ENCODE data around the gene ANKRD28. TPM values are rescaled to one million over a fixed set of nuclear protein-coding genes. Genes with fewer than 3 reads are reported as not detected.
"Not testable (repeated sequence)": the region's sequence is repeated elsewhere in the genome, so short reads cannot be mapped to it uniquely, and the experiment has no call there.

The ANKRD28 gene
- total RNA-seq, 1 donor from 2014 or later = 53.6 TPM

DNA sequence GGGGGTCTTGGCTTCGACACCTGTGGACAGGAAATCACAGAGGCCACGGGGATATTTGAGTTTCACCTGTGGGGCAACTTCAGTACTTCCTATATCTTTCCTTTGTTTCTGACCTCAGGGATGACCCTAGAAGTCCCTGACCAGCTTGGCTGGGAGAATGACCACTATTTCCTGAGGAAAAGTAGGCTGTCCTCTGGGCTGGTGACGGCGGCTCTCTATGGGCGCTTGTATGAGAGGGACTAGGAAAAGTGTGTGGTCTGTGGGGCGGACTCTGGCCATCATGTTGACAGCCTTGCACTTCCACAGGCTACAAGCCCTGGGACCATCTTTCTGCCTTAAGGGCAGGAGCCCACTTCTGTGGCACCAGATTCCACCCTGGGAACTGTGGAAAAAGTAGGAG lies 152.5 kb downstream of the ANKRD28 start:
- intact Hi-C loops (cut with micrococcal nuclease) = loop anchor here (5.0 kb wide), 1 partner anchor 37 kb away; no protein-coding TSS in a partner anchor

DNA sequence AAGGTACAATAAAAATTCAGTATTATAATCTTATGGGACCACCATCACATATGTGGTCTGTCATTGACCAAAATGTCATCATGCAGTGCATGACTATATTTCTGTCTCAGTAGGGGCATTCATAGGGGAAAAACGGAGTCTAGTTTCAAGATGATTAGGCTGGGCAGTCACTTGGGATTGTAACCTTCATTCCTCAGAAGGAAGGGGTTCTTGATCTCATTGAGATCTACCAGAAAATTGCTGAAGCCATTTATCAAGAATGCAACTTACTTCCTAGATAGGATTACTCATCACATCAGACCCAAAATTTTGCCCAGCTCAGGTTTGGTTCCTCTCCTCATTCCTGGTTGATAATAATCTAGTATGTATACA lies 158.9 kb downstream of the ANKRD28 start:
- intact Hi-C loops (cut with micrococcal nuclease) = no loop called here

DNA sequence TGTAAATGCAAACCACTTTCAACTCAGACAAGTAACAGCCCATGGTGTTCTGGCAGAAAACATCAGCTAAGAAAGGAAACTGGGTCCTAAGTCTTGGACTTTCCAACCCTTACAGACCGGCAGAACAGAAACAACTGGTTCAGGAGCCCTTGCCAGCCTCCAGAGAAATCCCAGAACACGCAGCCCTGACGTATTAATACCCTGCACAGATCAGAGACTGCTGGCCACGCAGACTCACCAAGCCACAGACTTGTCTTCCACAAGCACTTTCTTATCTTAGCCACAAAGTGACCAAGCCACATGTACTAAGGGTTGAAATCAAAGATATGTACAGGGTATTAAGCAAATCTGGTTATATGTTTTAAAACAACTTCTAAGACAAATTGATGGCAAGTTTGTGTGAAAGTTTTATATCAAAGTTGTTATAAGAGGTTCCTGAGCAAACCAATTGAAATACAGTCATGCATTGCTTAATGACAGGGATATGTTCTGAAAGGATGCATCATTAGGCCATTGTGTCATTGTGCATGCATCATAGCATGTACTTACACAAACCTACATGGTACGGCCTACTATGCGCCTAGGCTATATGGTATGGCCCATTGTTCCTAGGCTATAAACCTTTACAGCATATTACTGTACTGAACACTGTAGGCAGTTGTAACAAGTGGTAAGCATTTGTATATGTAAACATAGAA lies 159.4 kb downstream of the ANKRD28 start:
- intact Hi-C loops (cut with micrococcal nuclease) = no loop called here

DNA sequence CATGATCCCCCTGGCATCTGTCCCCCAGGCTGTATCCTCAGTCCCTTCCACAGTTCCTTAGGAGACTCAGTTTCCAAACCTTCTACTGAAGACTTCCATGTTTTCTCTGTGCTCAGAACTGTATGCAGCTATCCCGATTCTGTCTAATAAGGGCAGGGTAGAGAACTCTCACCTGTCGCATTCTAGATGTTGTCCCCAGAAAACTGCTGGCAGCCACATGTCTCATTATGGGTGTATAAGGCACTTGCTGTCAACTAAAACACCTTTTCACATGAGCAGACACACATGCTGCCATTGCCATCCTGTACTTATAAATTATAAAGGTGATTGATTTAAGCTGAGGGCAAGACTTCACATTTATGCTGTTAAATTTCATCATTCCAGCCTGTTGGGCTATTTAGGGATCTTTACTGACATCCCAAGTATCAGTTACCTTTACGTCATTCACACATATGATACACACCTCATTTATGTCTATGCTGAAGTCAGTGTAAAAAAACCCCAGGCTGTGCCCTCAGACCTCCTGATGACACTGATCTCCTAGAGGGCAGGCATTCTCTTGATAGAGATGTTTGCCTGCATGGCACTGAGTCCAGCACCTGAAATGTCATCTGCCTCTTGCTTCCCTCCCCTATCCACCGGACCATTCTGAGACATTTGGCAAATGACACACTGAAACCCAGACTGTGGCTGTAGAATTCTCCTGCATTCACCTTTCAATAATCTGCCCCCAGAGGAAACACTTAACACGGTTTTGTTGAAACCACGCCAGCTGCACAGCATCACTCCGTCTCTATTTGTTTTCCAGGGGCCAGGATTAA lies 160.4 kb downstream of the ANKRD28 start:
- intact Hi-C loops (cut with micrococcal nuclease) = no loop called here

DNA sequence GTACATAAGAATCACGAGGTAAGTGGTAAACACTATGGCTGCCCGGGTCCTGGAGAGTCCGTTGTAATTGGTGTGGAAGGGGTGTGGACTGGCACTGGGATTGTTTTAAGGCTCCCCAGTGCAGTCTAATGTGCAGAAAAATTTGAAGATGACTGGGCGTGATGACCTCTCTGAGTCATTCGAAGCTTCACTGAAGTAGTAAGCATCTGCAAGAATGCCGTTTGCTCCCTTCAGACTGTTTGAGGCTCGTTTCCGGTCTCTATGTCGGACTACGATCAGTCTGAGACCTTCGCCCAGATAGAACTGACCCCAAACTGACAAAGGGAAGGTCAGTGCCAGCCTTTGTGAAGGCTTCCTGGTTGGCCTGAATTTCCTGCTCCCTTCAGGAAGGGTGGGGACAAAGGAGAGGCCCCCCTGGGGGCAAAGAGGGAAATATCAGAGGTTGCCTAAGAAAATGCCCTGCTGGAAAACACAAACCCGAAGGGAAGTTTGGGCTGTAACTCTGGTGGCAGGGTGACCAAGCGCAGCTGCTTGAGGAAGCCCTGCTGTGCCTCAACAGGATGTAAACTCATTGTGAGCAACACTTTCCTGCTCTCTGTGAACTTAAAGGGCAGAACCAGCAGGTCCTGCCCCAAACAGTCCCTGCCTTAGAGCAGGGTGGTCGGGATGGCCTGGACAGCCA lies 161.6 kb downstream of the ANKRD28 start:
- intact Hi-C loops (cut with micrococcal nuclease) = loop anchor here (1.0 kb wide), 2 partner anchors 11 to 31 kb away; no protein-coding TSS in a partner anchor

DNA sequence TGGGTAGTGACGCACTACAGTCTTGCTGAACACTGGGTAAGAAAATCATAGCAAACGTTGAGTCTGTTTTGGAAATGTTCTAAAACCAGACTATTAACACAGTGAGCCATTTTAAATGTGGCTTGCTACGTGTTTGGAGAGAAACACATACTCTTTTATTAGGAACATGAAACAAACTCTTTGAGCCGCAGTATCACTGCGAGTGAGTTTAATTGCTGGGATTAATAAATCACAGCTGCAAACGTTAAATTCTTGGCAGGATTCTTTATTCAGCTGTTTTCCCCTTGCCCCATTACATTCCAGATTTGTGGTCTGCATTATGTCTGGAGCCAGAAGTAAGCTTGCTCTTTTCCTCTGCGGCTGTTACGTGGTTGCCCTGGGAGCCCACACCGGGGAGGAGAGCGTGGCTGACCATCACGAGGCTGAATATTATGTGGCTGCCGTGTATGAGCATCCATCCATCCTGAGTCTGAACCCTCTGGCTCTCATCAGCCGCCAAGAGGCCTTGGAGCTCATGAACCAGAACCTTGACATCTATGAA lies 162.6 kb downstream of the ANKRD28 start:
- intact Hi-C loops (cut with micrococcal nuclease) = no loop called here

DNA sequence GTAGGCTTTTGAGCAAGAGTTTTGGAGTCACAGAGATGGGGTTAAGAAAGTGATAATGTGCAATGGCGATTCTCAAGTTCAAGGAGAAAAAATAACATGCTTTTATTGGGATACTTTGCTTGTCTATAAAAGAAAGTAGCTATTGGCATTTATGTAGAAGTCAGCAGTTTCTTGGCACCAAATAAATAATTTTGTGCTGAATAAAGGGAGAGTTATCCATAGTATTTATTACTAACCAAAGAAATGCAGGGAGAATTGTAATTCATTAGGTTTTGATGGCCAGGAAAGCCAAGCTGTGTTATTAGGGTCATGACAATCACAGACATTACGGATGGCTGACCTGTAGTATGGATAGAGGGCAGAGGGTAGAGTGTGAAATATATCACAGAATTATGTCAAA lies 163.1 kb downstream of the ANKRD28 start:
- intact Hi-C loops (cut with micrococcal nuclease) = loop anchor here (5.0 kb wide), 1 partner anchor 318 kb away; no protein-coding TSS in a partner anchor

DNA sequence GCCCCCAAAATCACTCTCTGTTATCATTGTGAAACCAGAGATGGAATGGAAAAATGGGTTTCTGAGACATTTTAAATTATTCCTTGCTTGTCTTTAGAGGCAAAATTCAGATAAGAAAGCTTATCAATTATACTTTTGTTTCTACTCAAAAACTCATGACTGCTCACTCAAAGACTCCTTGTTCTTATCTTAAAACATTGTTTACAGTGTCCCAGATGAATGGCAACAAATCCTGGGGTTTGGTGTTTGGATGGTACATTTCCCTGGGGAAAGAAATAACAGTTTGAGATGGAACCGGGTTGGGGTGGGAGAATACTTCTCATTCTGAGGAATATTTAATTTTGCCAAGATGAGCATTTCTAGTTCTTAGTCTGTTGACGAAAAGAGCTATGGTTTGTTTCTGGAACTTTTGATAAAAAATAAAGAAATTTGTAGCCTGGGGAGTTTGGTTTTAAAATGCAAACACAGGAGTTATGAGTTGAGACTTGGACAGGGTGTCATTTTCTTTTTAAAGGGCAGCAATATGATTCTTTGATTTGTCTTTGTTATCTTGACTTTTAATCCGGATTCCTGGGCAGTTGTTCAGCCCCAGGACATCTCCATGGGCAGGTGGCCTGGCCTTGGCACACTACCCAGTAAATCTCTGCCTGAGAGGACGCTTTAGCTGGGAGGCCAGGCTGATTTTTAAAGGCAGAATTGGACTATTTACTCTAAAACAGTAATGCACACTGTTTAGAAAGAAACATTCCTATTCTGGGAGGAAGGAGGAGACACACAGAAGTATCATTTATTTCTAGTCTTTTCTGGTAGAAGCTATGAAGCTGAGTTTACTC lies 163.8 kb downstream of the ANKRD28 start:
- intact Hi-C loops (cut with micrococcal nuclease) = loop anchor here (5.0 kb wide), 1 partner anchor 318 kb away; no protein-coding TSS in a partner anchor

DNA sequence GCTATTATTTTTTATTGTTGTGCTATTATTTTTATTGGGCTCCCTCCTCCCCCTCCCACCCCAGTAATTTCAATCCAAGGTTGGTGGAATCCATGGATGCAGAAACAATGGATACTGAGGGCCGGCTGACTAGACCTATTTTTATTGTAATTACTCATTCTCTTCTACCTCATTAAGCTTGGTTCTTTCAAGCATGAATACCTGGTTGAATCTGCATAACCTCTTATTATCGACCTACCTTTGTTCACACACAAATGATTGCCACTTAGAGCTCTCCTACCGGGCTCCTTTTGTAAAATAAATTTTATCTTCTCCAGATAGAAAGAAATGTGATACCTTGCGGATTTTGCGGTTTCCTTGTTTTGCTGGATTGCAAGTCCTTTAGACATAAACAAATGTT lies 164.6 kb downstream of the ANKRD28 start:
- intact Hi-C loops (cut with micrococcal nuclease) = loop anchor here (5.0 kb wide), 1 partner anchor 319 kb away; no protein-coding TSS in a partner anchor

DNA sequence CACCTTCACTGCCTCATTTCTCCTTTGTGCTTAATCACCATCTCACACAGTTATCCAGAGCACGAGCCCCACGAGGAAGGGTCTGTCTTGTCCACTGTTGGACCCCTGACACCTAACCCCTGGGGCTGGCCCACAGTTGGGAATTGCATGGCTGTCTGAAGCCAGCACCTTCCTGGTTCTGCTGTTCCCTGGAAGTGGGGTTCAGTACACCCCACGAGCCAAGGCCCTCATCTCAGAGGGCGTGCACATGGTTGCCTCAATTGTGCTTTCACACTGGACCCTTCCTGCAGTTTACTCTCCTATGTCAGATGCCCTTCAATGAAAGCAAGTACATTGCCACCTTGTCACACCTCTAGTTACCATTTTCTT lies 165.6 kb downstream of the ANKRD28 start:
- intact Hi-C loops (cut with micrococcal nuclease) = loop anchor here (5.0 kb wide), 1 partner anchor 320 kb away; no protein-coding TSS in a partner anchor

DNA sequence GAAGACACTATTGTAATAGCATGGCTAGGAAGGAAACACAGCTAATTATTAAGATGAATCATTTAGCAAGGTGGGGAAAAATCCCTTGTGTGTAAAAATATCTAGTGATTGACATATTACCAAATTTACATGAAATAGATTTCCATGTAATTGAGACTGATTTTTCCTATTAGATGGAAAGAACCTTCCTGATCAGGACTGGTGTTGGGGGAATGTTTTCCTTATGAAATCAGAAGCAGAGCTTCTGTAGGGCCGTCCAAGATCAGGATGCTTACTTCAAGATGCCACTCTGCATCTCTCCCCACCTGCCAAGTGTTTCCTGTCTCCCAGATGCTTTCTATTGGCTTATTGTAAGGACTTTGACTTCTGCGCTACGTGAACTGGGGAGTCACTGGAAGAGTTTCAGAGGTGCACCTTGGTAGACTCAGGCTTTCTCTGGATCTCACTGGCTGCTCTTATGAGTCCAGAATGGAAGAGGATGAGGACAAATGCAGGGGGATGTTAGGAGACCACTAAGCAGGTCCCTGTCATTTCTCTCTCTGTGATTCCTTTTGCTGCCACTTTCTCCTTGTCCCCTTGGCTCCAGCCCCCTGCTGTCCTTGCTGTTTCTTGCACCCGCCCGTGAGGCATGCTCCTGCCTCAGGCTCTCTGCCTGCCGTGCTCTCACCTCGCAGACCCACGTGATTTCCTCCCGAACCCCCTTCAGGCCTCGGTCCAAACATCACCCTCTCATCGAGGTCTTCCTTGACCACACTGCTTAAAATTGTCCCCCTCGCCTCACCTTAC lies 166.2 kb downstream of the ANKRD28 start:
- intact Hi-C loops (cut with micrococcal nuclease) = loop anchor here (2.0 to 5.0 kb wide), 2 partner anchors 15 to 321 kb away; no protein-coding TSS in a partner anchor

DNA sequence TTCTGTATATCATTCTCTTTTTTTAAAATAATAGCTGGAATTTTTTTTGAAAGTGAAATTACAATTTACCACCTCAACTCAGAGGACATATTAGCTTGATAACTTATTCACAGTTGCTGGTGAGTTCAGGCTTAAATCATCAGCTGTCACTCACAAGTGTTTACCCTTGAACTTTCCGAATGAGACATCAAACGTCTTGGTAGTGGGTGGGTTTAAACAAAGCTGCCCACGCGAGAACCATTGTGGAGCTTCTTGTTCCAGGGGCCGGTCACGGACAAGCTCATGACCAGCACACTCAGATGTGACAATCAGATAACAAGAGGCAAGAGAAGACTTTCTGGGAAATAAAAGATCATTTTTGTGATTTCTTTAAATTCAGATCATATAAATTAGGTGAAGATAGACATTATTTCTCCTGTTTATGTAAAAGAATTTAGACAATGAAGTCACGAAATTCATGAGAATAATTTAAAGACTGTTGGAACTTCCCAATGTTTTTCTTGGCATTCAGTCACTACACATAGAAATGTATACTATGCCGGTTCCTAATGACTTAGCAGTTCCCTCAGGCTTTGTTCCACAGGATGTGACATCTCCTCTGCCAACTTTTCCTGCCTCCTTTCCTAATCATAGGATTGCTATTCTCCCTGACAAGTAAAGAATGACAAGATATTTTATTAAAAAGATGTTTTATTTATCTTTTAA lies 167.0 kb downstream of the ANKRD28 start:
- intact Hi-C loops (cut with micrococcal nuclease) = loop anchor here (1.0 to 5.0 kb wide), 13 partner anchors 16 to 617 kb away; partner anchors contain the start of genes BTD and HACL1

DNA sequence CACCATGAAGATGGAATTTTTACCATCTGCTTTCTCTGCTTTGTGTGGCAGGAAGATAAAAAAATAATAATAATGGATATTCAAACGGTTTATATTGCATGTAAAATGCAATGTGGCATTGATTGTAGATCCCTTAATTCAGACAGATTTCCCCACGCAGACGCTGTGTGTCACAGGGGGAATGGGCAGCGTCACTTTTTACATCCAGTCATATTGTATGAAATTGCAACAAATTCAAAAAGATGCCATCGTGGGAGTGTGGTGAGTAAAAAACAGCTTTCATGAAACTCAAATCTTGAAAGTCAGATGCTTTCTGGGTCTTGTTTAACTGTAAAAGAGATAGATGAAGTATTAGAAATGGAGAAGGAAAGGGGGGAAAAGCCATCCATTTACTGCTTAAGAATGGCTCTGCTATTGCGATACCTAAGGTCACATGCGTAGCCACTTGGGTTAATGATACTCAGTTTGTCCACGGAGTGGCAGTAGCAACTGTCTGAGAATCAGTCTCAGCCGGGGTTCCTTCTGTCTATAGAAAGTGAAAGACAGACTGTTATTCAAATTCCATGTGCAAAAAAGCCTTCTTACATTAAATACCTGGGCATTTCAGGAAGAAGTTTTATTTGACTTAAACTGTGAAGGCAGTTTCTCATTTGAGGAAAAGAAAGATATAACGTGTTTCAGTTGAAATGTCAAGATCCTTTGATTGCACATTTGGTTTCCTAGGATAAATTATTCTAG lies 167.8 kb downstream of the ANKRD28 start:
- intact Hi-C loops (cut with micrococcal nuclease) = loop anchor here (1.0 to 5.0 kb wide), 13 partner anchors 17 to 617 kb away; partner anchors contain the start of genes BTD and HACL1

DNA sequence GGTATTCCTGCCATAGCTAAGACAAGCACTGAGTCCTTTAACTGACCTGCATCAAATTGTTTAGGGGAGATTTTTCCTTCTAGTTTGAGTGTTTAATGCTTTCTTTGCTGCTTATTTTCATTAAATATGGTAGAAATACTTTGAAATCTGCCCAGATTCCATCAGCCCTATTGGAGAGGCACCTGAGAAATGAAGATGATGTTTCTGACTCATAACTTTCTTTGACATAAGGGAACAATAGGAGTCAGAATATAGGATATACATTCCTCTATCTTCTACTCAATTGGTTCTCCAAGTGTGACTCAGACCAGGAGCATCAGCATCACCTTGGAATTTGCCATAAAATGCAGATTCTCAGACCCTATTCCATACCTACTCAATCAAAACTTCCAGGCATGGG lies 168.8 kb downstream of the ANKRD28 start:
- intact Hi-C loops (cut with micrococcal nuclease) = no loop called here

DNA sequence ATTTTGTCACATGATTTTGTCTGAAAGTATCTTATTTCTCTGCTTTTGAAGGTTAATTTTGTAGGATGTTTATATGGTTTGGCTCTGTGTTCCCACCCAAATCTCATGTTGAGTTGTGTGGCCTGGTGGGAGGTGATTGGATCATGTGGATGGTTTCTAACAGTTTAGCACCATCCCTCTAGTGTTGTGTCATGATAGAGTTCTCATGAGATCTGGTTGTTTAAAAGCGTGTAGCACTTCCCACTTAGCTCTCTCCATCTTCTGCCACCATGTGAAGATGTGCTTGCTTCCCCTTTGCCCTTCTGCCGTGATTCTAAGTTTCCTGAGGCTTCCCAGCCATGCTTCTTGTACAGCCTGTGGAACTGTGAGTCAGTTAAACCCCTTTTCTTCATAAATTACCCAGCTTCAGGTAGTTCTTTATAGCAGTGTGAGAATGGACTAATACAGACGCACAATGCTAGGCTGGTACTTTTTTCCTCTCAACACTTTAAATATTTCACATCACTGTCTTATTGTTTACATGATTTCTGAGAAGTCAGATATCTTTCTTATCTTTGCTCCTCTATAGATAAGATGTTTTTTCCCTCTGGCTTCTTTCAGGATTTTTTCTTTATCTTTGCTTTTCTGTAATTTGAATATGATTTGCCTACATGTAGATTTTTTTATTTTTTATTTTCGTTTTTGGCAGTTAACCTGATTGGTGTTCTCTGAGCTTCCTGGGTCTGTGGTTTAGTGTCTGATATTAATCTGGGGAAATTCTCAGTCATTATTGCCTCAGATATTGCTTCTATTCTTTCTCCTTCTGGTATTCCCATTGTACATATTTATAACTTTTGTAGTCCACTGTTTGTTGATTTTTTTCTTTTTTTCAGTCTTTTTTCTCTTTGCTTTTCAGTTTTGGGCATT lies 174.0 kb downstream of the ANKRD28 start:
- intact Hi-C loops (cut with micrococcal nuclease) = no loop called here

DNA sequence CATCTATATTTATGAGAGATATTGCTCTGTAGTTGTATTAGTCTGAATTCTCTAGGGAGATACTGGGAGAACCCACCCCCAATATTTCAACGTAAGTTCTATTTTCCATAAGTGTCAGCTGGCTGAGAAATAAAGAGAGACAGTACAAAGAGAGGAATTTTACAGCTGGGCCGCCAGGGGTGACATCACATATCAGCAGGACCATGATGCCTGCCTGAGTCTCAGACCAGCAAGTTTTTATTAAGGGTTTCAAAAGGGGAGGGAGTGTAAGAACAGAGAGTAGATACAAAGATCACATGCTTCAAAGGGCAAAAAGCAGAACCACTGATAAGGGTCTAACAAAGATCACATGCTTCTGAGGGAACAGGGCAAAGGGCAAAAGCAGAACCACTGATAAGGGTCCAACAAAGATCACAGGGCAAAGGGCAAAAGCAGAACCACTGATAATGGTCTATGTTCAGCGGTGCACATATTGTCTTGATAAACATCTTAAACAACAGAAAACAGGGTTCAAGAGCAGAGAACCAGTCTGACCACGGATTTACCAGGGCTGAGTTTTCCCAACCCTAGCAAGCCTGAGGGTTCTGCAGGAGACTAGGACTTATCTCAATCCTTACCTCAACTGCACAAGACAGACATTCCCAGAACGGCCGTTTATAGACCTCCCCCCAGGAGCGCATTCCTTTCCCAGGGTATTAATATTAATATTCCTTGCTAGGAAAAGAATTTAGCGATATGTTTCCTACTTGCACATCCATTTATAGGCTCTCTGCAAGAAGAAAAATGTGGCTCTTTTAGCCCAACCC lies 177.9 kb downstream of the ANKRD28 start:
- intact Hi-C loops (cut with micrococcal nuclease) = not testable (repeated sequence)
